ENCODE measurements around the gene SPRR2D.
"Not testable (repeated sequence)": the region's sequence is repeated elsewhere in the genome, so short reads cannot be mapped to it uniquely, and the experiment has no call there.

Gene SPRR2D

DNA sequence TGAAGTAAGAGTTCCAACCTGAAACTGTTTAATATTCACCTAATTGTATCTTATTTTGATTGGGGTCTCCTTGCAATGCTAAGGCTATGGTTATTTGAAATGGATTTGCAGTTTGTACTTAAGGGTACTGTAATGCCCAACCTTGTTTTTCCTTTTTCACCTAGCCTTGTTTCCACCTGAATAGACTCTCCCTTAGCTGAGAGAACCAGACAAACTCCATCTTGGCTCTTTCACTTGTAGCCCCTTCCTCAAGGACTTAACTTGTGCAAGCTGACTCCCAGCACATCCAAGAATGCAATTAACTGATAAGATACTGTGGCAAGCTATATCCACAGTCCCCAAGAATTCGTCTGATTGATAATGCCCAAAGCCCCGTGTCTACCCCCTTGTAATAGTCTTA is 19.1 kb downstream of the SPRR2D start:
- not testable (repeated sequence) for DNase-seq (ENCODE audit: low read depth in 2 of 3, low spot score in 2 of 3)

DNA sequence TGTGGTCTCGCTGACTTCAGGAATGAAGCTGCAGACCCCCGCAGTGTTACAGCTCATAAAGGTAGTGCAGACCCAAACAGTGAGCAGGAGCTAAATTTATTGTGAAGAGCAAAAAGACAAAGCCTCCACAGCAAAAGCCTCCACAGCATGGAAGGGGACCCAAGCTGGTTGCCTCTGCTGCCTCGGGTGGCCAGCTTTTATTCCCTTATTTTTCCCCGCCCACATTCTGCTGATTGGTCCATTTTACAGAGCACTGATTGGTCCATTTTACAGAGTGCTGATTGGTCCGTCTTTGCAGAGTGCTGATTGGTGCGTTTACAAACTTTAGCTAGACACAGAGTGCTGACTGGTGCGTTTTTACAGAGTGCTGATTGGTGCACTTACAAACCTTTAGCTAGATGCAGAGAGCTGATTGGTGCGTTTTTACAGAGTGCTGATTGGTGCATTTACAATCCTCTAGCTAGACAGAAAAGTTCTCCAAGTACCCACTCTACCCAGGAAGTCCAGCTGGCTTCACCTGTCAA is 29.6 kb downstream of the SPRR2D start:
- DNase-seq (ENCODE audit: low read depth in 2 of 3, low spot score in 2 of 3) = not testable (repeated sequence)

DNA sequence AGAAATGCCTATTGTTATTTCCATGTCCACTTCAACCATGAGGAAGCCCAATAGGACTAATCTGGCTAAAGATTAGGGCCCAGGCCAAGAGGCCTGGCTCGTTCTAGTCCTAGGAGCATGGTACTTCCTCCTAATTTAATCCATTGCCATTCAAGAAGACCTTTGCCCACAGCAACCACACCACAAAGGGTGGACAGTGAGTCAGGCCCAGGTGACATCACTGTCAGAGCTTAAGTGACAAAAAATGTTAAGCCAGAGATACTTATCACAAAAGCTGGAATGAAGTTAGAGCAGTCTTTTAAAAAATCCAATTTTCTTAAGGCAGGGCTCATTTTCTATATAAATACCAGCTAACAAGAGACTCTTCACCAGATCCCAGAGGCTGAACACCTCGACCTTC is 39.5 kb downstream of the SPRR2D start, which contains the start of gene SPRR3:
Gene SPRR3 (plus strand): TSS at position 368 of the 400 bp plus-strand sequence. CDS start 1,272 bp downstream, outside the sequence.
- DNase-seq (ENCODE audit: low read depth in 2 of 3, low spot score in 2 of 3) = no peak

DNA sequence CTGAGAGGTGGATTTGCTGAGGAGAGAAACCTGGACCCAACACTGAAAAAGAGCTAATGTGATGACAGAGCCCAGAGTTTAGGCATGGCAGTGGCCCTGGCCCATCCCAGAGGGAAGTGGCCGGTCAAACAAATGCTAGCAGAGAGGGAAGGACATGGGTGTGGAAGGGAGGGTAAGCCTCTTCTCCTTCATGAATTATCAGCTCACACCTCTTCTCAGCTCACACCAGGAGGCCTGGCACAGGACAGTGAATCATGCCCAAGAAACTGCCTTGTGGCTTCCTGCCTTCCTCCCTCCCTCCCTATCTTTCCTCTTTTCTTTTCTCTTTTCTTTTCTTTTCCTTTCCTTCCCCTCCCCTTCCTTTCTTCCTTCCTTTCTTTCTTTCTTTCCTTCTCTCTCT is 40.6 kb downstream of the SPRR2D start:
- DNase-seq (ENCODE audit: low read depth in 2 of 3, low spot score in 2 of 3) = no peak

DNA sequence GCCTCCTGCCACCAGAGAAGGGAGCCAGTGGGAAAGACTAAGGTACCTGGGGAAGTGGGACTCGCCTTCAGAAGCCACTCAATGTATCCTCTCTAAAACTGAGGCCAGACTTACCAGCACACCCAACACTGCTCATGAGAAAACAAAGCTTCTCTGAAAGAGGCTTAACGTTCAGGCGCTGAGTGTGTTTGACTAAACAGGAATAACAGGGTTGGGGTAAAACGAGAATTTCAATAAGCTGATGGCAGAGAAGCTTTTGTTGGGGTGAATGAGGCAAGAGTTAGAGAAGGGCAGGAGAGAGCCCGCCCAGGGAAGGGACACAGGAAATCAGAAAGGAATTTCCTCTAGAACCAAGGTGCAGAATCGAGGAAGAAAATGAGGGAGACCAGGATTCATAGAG is 41.1 kb downstream of the SPRR2D start:
- no peak for DNase-seq (ENCODE audit: low read depth in 2 of 3, low spot score in 2 of 3)

DNA sequence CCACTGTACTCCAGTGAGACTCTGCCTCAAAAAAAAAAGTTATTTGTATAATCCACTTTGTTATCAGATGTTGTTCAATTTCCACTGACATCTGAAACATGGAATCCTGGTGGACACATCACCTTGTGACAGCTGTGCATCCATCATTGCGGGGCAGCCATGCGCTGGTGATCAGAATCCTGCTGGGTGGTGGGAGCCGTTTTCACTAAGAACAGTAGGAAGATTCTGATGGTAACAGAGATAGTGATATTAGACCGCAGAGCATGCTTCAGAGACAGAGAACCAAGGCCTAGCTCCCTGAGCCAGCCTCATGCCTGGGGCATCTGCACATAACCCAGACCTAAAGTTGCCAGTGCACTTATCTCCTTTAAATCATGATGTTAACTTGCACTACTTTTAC is 42.4 kb downstream of the SPRR2D start:
- DNase-seq (ENCODE audit: low read depth in 2 of 3, low spot score in 2 of 3) = no peak

DNA sequence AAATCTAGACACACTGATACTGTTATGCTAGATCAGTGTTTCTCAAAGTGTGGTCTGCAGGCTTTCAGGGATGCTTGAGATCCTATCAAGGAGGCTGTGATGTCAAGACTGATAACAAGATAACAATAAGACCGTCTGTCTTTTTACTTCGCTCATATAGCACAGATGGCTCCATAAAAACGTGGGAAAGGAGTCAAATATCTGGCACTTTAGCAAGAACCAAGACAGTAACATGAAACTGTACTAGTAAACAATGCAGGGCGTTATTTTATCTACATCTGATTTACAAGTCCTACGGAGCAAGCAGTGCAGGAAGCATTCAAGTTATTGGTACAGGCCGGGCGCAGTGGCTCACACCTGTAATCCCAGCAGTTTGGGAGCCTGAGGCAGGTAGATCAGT is 43.0 kb downstream of the SPRR2D start:
- no peak for DNase-seq (ENCODE audit: low read depth in 2 of 3, low spot score in 2 of 3)

DNA sequence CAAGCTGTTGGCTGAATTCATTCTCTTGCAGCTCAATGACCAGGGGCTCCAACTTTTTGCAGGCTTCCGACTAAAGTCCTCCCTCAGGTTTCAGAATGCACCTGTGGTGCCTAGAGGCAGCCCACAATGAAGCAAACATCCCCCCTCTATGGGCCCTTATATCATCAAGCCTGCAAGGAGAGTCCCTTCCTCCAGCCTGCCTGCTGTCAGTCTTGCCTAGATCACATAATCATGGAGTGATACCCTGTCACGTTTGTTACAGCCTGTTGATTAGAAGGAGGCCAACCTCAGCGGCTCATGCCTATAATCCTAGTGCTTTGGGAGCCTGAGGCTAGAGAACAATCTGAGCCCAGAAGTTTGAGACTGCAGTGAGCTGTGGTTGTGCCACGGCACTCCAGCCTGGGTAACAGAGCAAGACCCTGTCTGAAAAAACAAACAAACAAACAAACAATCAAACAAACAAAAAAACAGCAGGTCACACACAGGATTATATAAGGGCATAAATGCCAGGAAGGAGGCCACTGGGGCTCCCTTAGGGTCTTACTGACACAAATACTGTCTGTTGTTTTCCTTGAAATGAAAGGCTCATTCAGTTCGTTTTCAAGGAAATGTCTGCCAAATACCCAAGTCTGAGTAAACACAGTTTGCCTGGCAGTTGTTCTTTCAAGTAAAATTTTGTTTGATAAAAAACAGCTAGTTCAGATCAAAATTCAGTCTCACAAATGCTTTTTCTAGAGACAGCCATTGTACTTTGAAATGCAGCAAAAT is 44.1 kb downstream of the SPRR2D start:
- DNase-seq (ENCODE audit: low read depth in 2 of 3, low spot score in 2 of 3) = no peak

DNA sequence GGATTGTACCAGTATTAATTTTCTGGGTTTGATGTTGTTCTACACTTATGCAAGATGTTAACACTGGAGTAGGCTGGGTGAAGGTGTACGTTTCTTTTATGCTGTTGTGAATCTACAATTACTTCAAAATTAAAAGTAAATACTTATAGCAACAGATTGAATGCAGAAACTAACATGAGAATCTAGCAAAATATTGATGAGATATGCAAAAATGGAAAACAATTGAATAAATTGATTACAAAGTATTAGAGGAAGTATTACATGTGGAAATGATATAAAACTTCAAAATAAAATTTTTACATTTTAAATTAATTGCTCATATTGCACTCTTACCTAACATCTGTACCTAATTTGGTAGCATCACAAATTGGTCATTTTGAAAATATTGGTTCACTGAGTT is 45.1 kb downstream of the SPRR2D start:
- DNase-seq (ENCODE audit: low read depth in 2 of 3, low spot score in 2 of 3) = no peak

DNA sequence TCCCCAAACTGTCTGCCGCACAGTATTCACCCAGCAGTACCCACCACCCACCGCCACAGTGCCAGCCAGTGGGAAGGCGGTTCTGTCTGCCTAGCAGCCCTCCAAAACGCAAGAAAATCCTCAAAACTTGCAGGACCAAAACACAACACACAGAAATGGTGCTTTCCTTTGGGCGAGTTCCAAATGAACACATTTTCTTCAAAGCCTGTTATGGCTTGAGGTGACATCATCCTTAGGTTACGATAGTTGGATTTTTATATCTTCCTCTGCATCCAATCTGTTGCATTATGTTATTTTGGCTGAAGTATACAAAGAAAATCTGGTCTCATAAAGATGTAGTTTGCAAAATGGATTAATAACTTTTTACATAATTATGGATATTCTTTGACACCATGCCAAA is 47.7 kb downstream of the SPRR2D start:
- DNase-seq (ENCODE audit: low read depth in 2 of 3, low spot score in 2 of 3) = no peak

Data from activated CD8-positive, alpha-beta memory T cell treated with anti-CD3 and anti-CD28 coated beads for 48 hours (primary cell).